GM21423 (cell line): ENCODE data around the gene EFL1.
"Not testable (repeated sequence)": the region's sequence is repeated elsewhere in the genome, so short reads cannot be mapped to it uniquely, and the experiment has no call there.

ENCODE experiments used
- ATAC-seq: cut with Tn5 transposase; IDR thresholded peaks from one replicate; pipeline ENCODE4 v1.9.1; 2021; ENCODE audit warnings: mild to moderate bottlenecking, moderate library complexity; ENCODE audit not compliant: unreplicated experiment

EFL1 gene

DNA sequence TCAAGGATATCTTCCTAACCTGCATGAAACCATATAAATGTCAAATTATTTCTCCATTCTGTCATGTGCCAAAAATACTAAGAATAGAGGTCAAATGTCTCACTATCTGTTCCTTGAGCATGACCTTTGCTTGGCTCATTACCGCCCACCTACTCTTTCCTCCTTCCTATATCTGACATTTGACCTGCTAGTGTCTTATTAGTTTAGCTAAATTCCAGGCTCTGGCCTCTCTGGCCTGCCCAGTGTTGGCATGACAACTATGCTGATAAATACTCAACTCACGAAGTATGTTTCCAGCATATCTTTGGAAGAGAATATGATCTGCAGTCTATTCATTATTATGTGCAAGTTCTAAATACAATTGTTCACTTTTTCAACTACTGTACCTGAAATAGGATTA is 58.0 kb downstream of the EFL1 start:
- ATAC-seq, result not testable (repeated sequence)

DNA sequence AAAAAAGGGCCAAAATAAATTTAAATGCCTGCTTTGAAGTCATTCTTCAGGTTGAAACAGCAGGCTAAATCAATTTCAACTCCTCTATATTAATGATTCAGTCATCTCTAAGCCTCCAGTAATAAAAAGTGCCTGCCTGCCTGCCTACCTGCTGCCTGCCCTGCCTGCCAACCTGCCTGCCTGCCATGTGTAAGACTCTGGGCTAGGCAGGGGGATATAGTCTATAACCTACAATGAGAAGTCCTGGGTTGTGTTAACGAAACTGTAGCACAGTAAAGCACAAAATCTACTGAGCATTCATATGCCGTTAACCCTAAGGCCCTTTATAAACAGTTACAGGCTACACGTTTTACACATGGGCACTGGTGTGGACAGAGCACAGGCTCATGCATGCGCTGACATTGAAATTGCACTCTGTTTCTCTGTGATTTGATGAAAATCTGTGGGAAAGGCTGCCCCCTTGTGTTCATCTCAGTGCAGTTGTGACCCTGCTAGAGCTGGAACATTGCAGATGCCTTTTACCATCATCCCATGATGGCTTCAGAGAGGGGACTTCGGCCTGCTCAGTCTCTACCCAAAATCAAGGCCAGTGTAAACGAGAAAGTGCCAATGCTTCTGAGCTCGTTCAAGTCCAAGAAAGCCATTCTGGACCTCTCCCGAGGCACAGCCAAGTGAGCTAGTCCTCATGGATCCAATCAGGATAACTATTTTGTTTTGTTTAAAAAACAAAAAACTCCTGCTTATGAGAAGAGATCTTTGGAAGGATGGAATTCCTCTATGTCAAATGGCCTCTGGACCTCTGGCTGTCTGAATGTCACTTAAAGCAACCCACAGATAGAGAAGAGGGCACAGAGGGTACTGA is 64.6 kb downstream of the EFL1 start:
- peak; percentile 86 for ATAC-seq

DNA sequence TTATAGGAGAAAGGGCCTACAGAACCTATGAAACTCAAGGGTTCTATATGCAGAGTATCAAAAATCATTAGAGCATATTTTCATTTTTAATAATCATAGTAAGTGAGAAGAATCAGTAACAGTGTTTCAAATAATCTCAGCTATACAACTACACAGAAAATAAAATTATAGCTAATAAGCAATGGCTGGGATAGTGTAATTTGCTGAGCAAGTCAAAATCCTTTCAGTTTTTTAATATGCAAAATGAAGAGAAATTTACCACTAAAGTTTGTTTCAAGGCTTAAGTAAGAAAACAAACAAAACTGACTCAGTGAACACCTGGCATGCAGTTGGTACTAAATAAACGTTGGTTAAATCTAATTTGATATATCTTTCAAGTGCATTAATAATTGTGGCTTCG is 66.2 kb downstream of the EFL1 start:
- no peak for ATAC-seq

DNA sequence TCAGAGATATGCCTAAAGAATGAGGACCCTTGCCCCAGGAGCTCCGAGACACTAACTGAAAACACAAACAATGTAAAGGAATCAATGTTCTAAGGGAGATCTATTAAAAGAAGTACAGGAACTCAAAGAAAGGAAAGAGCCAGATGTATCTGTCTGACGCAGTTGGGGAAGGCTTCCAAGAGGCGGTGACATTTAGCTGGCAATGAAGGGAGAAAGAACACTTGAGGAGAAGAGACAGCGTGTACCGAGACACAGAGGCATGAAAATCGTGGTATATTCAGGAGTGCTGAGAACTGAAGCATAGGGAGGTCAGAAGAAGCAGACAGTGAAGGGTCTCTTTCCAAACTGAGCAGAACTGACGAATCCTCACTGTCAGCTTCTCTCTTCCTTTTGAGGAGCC is 66.7 kb downstream of the EFL1 start:
- ATAC-seq, result not testable (repeated sequence)

DNA sequence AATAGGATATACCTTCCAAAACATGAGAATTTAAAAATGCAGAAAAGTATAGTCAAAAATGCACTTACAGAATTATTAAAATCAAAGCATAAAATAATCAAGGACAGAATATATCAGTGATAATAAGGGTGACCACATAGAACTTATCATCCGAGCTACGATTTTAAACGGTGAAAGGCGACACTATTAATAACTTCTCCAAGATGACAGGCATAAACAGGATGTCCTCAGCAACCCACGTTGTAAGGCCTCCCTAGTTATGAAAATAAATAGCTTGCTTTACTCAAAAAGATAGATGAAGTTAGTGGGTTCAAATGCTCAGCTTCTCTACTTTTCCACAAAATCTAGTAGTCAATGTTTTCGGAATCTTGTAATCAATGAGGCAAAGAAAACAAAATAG is 68.0 kb downstream of the EFL1 start:
- not testable (repeated sequence) for ATAC-seq

DNA sequence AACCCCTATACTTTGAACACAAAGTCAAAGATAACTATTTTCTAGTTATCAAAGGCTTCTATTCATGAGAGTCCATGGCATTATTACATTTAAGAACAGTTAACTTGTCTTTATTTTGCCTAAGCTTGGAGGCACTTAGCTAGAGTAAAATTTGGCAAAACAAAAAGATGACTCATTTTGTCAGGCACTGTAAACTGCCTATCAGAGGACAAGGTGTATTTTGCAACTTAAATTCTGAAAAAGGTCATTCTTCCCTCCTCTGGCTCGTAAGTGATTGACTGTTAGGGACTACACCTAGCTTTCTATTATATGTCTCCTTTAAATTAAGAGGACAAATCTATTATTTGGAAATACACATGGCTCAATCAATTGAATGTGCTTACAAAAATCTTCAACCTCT is 69.1 kb downstream of the EFL1 start:
- not testable (repeated sequence) for ATAC-seq

DNA sequence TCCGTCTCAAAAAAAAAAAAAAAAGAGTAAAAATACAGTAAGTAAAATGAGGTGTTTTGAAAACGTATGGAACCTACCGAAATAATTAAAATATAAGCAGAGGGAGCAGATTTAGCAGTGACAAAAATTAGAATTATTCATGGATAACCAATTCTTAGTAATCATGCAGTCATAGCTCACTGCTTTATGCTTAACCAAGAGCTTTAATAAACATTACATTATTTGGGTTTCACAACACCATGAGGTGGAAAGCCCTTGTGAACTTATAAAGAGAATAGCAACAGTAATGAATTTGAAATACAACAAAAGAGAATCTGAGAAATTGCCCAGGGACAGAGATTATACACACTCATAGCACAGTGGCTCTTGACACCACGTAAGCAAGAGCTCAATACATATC is 70.1 kb downstream of the EFL1 start:
- ATAC-seq, result not testable (repeated sequence)

DNA sequence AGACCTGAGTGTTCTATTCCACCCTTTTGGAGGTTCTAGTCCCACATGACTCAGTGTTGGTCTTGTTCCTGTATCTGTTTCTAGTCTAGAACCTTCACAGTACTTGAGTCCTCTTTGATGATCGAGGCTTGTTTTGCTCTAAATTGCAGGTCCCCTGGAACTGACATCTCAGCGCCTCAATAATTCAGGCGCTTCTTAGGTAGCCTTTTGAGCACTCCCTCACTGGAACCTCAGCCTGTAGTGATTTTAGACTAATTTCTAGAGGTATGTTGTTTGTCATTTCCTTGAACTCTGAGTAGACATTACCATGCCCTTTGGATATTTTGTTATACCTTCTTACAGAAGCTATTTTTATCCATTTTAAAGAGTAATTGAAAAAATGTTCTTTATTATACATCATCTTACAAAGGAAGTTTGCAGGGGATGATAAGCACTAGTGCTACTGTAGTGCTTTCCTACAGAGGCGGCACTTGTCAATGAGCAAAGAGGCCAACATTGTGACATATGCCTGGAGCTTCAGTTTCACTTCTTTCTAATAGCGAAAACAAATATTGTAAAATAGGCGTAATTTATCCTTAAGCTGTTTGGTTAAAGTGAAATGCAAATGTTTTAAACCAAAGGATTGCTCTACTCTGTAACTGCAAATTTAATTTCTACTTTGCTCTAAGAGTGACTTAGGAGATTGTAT is 75.7 kb downstream of the EFL1 start:
- ATAC-seq, result peak; percentile 73

DNA sequence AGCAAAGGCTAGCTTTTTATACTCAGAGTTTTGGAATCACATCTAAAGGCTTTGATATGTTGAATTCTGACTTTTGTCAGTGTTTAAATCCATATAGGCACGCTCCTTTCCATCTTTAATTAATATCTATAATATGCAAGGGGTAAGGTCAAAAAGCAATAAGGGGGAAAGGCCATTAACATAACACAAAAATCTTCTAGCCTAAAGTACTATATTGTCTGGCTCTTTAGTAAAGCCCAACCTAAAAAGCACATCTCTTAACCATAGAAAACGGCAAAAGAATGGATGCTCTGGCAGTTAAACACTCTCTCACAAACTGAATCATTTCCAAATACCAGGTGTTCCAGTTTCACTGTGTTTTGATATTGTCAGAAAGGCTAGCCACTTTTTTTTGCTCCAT is 76.4 kb downstream of the EFL1 start:
- no peak for ATAC-seq

DNA sequence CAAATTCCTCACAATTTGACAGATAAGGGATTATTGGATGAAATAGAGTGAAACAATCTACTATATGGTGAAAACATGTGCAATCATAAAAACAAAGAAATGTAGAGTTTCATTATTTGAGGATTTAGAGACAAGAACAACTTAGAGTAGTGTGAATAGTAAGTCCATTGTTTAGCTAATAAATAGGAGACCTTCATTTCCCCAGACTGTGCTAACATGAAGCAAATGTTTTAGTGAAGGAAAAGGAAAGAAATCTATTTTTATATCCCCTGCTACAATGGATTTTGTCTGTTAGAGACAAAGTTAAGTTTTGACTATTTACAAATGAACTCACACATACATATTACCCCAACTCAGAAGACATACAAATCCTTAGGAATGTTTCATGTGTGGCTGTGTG is 77.8 kb downstream of the EFL1 start:
- ATAC-seq, result no peak

DNA sequence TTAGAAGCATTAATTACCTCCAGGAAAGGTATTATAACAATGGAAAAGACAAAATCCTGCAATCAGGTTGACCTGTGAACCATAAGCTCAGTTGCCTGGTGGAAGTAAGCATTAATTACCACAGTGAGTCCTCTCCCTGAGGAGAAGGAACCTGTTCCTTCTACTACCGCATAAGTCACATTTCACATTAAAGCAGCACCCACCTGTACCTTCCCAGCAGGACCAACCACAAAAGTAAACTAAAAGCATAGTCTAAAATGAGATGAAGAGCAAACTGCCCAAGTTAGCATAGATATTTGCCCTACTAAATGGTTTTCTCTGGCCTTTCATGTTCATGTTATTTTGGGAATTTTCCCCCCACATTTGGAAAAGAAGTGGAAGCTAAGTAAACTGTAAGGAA is 78.2 kb downstream of the EFL1 start:
- ATAC-seq, result no peak

DNA sequence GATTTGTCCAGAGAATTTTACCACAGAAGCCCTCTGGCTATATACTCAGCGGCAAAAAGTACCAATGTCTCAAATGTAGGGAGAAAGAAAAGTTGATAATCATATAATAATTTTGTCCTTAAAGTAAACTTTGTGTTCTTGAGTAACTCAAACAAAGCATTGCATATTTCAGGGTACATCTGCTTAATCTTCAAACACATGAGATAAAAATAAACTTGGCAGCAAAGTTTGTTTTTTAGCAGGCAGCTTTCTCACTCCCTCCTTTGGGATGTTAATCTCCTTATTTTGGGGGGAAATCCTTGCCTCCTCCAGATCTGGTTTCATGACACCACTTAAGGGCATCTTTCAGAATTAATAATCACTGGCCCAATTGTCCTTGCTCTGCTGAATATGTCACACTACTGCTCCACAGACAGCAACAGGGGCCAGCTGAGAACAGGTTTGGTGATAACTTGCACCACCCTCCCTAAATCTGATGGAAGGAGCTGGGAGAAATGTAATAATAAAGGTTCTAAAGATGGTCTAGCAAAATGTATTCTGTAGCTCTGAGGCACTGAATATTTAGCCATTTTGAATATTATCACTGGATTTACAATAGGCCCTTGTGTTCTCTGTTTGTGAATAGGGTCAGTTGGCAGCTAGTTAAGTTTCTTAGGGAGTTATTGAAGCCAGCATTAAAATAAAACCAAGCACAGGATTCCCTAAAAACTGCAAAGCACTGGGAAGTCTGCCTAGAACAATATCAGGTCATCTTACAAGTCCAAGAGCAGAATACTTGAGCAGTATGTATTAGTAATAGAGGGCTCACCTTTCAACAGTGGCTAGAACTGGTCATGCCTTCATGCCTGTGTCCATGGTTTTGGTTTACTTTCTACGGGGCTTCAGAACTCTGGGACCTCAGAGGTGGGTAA is 79.2 kb downstream of the EFL1 start:
- no peak for ATAC-seq

DNA sequence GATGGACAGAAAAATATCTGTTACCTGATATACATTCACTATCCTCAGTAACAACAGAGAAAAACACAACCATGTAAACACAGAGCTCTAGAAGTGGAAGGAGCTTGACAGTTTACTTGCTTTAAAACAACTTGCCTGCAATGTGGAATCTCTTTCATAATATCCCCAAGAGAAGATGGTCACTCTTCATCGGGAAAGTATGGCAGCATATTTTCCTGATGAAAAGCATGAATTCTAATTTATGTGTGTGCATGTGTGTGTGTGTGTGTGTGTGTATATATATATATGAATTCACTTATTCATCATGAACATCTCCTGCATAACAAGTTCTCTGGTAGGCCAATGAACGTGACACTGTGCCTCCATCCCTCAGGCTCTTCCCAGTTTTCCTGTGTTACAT is 81.2 kb downstream of the EFL1 start:
- ATAC-seq, result no peak

DNA sequence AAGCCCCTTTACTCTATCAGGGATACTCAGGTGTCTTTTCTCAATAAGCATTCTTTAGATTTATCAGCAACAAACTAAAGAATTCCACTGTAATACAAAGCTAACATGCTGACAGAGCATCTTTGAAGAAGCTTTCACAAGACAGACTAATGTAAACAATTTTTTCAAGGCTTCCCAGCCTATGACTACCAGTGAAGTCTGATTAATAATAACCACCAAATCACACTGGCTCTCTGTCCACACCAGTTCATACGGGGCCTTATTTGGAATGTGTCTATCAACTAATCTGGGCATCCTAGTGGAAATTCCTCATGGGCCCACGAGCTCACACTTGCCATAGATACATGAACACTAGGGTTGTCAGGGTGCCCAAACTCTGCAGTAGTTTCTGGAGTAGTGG is 84.5 kb downstream of the EFL1 start:
- no peak for ATAC-seq

DNA sequence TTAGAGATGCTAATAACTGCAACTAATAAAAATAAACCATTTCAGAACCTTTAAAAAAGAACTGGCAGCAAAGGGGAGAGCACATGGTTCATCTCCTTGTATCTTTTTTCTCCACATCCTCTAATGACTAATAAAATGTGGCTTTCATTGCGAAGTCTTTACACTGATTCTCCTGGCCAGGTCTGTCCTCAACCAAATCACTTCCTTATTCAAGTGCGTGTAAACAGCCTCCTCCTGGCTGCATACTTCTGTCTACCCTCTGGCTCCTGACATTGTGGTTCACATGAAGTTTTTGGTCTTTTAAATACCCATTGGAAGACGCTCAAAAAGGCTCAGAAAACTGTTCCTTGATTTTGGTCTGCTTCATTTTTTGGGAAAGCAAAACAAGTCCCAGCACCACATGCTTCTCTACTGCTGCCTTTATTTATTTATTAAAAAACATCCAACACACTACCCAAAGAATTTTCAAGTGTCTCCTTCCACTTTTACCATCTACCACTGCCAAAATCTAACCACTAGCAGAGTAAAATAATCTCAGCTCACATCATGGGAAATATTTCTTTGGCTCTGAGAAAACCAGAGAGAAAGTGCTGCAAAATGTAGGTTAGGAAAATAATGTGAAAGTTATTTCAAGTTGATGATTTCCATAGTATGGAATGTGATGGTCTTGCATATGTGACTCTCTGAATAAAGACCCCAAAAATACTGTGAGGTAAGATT is 85.1 kb downstream of the EFL1 start:
- ATAC-seq, result no peak

DNA sequence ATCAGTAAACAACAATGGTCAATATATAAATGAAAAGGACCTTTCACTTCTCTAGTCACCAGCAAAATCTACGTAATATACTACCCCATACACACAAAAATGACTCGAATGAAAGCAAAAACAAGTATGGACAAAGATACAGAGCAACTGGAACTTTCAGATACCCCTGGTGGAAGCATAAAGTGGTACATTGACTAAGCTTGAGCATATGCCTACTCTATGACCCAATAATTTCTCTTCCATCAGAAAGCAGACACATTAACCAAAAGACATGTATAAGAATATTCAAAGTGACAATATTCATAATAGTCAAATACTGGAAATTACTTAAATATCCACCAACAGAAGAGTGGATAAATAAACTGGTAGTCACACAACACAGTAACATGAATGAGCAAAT is 86.0 kb downstream of the EFL1 start:
- ATAC-seq, result no peak

DNA sequence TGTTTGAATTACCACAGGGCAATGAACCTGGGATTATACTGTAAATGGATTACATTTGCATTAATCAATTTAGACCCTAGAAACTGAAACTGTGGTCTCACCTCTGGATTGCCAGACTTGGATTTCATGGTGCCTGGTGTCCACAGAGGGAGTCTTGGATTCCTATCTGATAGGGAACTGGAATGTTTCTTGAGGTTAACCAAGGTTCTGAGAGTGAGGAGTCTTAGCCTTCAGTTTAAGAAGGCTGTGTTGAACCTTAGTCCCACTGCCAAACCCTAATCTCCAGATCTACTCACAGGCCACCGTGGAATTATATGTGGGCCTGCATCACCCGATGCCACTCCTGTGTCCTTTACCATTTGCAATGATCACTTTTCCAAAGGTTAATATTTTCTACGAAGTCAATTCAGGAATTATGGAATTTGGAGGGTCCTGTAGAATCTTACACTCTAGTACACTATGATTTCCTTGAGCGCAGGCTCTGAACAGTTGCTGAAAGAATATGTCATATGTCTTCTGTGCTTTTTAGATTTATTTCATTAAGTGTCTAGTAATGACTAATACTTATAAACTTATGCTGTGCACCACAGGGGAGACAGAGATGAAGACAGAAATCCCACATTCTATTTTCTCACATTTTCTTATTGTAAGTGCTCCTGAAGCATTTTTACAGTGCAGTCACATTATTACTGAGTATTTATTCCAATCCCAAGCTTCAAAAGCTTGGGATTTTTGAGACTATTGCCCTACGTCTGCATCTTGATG is 87.9 kb downstream of the EFL1 start:
- no peak for ATAC-seq

DNA sequence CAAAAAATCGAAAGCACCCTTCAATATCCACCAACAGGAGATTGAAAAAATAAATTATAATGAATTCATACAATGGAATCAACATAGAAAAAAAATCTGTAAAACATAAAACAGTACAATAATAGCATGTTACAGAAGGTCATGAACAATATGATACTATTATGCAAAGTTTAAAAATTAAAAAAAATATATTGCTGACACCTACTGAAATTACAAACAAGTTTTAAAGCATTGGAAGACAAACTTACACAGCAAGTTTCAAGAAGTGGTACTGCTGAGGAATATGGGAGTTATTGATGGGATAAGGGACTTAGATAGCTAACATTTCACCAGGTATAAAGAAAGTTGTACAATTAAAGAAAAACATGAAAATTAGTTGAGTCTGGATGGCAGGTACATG is 89.4 kb downstream of the EFL1 start:
- ATAC-seq, result no peak

DNA sequence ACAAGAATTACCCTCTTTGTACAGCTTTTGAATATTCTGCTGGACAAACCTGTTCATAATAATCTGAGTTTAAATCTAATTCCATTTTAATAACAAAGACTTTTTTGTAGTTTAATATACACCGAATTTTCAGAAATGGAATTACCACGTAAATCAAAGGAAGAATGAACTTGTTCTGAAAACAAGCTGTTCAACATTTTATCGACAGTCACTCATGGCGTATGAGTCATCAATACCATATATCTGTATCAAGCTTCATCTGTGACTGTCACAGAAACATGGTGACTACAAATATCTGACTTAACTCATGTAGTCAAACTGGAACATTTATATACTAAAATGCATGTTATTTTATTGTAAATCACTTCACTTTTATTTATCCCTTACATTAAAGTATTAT is 90.0 kb downstream of the EFL1 start:
- ATAC-seq, result no peak

DNA sequence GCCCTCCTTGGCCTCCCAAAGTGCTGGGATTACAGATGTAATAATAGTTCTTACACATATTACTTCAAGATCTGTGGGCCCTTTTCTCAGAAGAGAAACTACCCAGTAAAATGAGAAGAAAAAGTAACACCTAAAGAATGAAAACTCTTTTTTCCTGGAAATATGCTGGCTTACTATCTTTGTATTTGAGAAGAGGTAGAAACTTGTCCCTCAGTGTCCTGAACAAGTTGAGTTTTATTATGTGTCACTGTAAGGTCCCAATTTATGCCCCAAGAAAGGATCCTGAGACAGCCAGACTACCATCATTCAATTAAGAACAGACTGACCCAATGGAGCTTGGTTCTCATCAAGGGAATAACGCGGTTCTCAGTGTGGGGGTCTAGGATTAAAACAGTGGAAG is 93.8 kb downstream of the EFL1 start:
- no peak for ATAC-seq
